NCI-H1092 treated with DMSO at 0.1 percent for 48 hours (cell line): Measurements from ENCODE around the gene ZNF423.

Source experiments
- DNase-seq: peaks from one replicate; lab custom pipeline; 2025; lab: John Stamatoyannopoulos, UW

Gene ZNF423

GRCh38 chr16:49720225-49720624 lies 135.7 kb downstream of the ZNF423 start:
- no peak for DNase-seq

DNA sequence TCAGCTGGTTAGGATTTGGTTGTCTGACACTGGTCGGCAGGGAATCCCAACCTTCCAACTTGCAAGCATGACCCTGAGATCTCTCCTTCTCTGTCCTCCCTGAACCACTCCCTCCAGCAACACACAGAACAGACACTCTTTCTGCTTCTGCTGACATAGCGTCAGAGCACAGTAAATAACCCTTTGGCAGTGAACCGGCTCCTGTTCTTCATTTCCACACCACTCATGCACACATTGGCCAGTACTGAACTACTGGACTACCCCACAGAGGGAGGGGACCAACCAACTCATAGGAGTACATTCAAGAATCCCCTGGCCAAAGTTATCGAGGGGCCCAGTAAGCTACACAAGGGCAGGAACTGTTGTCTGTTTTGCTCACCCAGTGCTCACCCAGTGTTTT lies 138.2 kb downstream of the ZNF423 start:
- DNase-seq, result no peak

- DNase-seq, result no peak
These were observed 139.5 kb downstream of the ZNF423 start for GRCh38 chr16:49716339-49716934.

DNA sequence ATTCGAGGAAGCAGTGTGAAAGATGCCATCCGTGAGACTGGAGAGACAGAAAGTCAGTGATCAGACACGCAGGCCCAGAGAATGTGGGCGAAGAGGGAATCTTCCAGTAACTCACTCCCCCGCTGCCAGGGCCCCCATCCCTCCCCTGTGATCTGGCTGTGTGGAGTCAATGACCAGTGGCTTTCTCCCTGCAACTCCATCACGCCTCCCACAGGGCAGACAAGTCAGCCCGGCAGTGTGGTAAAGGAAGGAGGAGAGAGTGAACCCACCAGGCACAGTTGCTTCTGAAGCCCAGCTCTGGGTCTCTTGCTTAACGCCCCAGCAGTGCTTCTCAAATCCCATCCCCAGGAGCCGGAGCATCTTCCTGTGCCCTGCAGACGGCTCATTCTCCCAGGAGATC lies 142.1 kb downstream of the ZNF423 start:
- no peak for DNase-seq

DNA sequence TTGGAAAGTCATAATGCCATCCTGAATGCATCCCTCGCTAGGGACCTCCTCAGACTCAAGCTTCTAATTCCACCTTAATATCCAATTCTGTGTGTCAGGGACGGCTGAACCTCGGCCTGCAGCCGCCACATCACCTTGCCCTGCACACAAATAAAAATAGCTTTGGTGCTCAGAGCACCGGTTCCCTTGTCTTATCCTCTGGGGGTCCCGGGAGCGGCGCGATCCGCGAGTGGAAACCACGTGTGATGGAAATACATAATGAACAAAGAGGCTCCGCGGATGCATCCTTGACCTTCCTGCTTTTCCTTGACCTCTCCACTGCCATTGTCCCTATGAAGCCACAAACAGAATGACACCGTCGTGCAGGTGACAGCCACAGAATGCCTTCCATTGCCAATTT lies 143.4 kb downstream of the ZNF423 start:
- DNase-seq, result no peak

DNA sequence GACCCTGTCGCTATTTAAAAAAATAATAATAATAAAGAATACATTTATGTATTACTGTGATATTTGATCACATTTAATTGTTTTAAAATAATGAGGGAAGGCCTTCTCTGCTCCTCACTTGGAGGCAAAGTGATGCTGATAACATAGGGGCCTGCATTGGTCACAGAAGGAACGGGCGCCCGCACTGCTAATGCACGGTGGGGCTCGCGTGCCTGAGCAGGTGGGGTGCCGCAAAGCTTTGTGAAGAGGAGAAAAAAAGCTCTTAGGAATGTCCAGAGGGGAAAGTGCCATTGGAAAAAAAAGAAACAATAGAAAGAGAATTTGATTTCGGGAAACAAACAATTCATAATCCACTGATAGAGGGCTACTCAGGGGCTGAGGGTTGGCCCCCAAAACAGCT lies 143.8 kb downstream of the ZNF423 start:
- DNase-seq, result no peak

DNA sequence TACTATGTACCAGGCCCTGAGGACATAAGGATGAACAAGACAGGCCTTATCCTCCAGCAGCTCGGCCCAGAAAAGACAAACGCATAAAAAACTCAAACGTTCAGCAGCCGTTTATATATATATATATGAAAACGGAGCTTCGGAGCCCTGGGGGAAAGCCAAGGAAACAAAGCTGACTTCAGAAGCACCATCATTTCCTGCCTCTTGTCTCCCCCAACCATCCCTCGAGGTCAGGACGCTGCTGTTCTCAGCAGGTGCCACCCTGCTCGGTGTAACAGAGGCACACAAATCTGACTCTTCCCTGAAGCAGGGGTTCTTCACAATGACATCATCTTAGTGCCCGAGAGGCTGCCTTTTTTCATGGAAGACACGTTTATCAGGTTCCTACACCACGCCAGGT lies 146.9 kb downstream of the ZNF423 start:
- no peak for DNase-seq

DNA sequence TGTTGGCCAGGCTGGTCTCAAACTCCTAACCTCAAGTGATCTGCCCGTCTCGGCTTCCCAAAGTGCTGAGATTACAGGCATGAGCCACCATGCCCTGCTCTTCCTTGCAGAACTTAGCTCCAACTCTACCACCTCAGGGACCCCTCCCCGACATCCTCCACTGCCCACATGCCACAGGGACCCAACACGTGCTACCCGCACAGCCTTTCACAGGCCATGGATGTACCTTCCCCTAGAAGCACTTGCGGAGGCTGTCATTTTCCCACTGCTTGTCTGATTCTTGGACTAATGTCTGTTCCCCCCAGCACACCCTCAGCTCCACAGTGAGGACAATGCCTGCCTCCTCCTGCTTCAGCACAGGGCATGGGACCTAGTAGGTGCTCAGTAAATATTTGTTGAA lies 147.4 kb downstream of the ZNF423 start:
- no peak for DNase-seq

- no peak for DNase-seq
These were observed 149.1 kb downstream of the ZNF423 start for GRCh38 chr16:49706620-49707355.

DNA sequence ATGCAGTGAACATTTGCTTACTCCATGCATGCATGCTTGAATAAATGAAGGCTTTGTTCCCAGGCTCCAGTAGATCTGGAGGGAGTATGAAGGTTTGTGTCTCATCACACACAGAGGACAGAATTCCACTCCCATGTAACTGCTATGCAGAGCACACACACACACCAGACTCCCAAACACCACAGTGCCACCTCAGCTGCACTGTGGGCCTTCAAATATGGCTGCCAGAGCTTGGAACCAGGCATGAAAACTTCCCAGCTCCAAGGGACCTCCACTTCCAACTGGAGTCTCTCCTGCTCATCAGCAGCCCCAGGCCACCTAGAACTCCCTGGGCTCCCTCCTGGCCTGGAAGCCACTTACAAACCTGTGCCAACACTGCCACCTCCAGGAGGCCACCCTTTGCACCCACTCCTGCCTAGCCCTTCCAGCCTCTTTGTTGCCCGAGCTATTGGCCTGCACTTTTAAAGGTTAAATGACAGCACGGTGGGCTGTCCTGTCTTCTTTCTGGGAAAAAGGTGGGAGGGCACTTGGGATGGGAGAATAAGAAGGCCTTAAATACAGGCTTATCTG lies 151.2 kb downstream of the ZNF423 start:
- no peak for DNase-seq

GRCh38 chr16:49703483-49703882 lies 152.4 kb downstream of the ZNF423 start:
- DNase-seq, result no peak

GRCh38 chr16:49701789-49702494 lies 154.0 kb downstream of the ZNF423 start:
- DNase-seq, result peak; percentile 75

- DNase-seq, result peak; percentile 27
These were observed 154.7 kb downstream of the ZNF423 start for GRCh38 chr16:49701065-49701685.

GRCh38 chr16:49700251-49701064 lies 155.5 kb downstream of the ZNF423 start:
- no peak for DNase-seq

DNA sequence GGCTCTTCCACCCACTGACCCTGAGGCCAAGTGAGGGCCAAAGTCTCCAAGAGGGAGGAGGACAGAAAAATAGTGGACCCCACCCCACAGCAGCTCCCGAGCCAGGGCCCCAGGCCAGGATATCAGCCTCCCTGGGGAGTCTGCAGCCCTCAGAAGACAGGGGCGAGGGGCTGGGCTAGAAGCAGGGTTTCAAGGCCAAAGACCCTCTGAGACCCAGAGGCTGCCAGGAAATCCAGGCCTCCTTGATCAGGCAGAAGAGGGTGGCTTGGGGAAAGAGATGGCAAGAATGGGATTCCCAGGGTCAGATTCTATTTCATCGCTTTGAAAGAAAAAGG lies 156.1 kb downstream of the ZNF423 start:
- no peak for DNase-seq

GRCh38 chr16:49698931-49699840 lies 156.7 kb downstream of the ZNF423 start:
- DNase-seq, result peak; percentile 82

- peak; percentile 48 for DNase-seq
These were observed 157.5 kb downstream of the ZNF423 start for GRCh38 chr16:49698453-49698815.

GRCh38 chr16:49697631-49698452 lies 158.1 kb downstream of the ZNF423 start:
- no peak for DNase-seq

DNA sequence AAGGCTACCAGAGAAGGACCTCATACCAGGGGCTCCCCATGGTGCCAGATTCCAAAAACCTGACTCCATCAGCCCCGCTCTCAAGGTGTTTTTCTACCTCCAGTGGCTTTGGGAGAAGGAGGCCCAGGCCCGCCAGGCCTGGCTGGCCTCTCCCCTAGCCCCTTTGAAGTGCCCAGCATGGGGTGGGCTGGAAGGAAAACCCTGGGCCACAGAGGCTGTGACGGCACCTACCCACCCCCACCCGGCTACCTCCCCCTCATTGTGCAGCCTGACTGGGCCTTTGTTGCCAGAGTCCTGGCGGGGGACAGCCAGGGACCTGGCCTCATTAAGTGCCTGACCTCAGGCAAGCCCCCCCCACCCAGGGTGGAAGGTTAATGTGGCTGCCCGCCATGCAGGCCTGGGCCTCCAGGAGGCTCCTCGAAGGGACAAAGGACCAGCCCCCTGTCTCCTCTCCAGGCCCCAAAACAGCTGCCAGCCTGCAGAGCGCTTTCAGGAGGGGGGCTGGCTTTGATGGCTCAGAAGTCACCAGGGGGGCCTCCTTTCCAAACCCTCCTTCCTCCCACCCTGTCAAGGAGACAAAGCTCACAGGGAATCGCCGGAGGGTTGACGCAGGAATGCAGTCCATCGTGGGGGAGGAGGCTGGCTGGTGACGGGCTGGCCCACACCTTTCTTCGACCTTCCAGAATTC lies 159.4 kb downstream of the ZNF423 start:
- DNase-seq, result no peak
